Astrocyte of the spinal cord (primary cell): ENCODE results near the gene TLCD3A.
"Not testable (repeated sequence)": the region's sequence is repeated elsewhere in the genome, so short reads cannot be mapped to it uniquely, and the experiment has no call there.

ENCODE experiments used
- DNase-seq: peaks from one replicate; pipeline ENCODE4 v3.0.0; 2011; ENCODE audit warnings: low read depth, low spot score
- H3K4me3 ChIP-seq: 2 replicates; pipeline ENCODE4 v1.5.1; 2011; ENCODE audit warnings: low read depth, mild to moderate bottlenecking, low read length, moderate library complexity
- in situ Hi-C: cut with HindIII; loops from 2 replicates; pipeline ENCODE4 v1.10.0; 2017; ENCODE audit warnings: low sequenced_read_pairs
- TF ChIP-seq, protein P1 (sequence below): IDR thresholded peaks from 2 replicates; pipeline ENCODE4 v1.5.1; 2012; ENCODE audit warnings: low read depth, mild to moderate bottlenecking, low read length, inconsistent platforms

TLCD3A gene

DNA sequence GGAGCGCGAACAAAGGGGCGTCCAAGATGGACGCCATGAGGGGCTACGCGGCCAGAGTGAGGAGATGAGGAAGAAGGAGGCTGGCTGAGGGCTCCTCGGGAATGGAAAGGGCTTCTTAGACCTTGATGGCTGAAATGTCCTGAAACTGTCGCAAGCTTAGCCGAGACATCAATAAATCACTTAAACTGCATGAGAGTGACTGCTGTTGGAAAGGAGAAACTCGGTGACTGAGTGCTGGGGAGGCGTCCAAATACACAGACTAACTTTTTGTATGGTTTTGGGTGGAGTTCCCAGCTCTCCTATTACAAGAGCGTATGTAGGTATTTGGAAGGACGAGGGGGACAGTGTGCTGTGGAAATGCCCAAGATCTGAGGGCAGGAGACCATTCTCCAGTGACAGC, 21.0 kb downstream of the TLCD3A start:
- in situ Hi-C loops: no loop called here
- no peak for DNase-seq
- TF ChIP-seq, protein P1, sequence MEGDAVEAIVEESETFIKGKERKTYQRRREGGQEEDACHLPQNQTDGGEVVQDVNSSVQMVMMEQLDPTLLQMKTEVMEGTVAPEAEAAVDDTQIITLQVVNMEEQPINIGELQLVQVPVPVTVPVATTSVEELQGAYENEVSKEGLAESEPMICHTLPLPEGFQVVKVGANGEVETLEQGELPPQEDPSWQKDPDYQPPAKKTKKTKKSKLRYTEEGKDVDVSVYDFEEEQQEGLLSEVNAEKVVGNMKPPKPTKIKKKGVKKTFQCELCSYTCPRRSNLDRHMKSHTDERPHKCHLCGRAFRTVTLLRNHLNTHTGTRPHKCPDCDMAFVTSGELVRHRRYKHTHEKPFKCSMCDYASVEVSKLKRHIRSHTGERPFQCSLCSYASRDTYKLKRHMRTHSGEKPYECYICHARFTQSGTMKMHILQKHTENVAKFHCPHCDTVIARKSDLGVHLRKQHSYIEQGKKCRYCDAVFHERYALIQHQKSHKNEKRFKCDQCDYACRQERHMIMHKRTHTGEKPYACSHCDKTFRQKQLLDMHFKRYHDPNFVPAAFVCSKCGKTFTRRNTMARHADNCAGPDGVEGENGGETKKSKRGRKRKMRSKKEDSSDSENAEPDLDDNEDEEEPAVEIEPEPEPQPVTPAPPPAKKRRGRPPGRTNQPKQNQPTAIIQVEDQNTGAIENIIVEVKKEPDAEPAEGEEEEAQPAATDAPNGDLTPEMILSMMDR: no peak
- no peak overlapping the region for H3K4me3 ChIP-seq

DNA sequence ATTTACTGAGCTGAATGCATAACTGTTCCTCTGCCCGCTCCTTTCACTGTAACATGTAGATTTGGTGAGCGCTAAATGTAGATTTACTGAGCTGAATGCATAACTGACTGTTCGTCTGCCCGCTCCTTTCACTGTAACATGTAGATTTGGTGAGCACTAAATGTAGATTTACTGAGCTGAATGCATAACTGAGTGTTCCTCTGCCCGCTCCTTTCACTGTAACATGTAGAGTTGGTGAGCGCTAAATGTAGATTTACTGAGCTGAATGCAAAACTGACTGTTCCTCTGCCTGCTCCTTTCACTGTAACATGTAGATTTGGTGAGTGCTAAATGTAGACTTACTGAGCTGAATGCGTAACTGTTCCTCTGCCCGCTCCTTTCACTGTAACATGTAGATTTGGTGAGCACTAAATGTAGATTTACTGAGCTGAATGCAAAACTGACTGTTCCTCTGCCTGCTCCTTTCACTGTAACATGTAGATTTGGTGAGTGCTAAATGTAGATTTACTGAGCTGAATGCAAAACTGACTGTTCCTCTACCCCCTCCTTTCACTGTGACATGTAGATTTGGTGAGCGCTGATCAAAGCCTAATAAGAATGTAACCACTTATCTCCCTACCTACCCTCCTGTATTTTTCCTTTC, 23.0 kb downstream of the TLCD3A start:
- DNase-seq: not testable (repeated sequence)

DNA sequence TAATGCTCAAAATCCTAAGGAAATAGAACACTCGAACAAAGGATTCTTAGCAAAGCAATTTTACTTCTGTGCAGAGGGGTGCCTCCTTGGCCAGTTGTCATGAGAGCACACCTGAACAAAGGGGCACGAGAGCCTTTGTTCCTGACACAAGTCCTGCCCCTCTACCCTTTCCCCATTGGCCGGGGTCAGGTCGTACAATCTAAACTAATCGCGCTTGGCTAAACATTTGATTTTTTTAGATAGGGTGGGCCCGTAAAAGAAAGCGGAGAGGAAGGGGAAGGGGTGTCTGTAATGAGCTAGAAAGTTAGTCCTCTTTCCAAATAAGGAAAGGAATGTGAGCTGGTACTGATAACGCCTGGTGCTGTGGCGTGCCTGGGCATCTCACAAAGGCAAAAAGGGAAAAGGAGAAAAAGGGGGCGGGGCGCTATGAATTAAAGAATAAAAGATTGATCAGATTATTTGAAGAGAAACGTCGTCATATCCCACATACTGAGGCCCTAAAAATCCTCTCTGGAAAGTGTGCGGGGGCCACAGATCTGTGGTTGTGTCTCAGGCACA, 23.7 kb downstream of the TLCD3A start:
- in situ Hi-C loops, H3K4me3 ChIP-seq, DNase-seq: not testable (repeated sequence)

More for the DNA sequence above, 23.0 kb downstream of the TLCD3A start:
- H3K4me3 ChIP-seq, in situ Hi-C loops: not testable (repeated sequence)

DNA sequence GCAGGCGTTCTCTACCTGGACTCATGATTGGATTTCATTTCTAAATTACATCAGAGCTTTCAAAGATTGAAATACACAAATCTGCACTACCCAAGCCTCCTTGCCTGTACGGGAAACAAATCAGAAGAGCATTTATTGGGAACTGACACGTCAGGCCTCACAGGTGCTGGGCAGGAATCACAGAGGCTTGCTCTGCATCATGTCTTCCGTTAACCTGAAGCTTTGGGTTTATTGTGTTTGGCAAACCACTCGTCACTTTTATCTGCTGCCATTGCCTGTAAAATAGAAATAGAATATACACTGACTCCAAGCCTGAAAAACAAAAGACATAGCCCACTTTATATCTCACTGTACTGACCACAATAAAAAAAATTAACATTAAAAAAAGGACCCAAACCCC, 27.6 kb downstream of the TLCD3A start:
- no peak for DNase-seq
- in situ Hi-C loops: no loop called here
- TF ChIP-seq, protein P1: no peak
- H3K4me3 ChIP-seq: no peak overlapping the region

DNA sequence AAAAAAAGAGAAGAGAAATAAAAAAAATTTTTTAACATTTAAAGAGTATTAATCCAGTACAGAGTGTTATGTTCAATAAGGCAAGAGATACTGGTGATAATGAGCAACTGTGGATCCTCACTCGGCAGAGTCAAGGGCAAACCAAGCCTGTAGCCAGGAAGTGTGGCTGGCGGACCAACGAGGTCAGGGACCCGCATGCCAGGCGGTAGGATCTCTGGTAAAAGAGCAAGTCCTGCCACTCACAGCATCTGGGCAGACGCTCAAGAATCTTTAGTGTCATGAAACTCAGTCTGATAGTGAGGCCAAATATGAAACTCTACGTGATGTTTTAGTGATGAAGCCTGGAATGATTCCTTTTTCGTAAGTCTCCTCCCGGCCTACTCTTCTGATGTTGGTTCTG, 28.0 kb downstream of the TLCD3A start:
- DNase-seq: no peak
- in situ Hi-C loops: no loop called here
- TF ChIP-seq, protein P1: no peak
- no peak overlapping the region for H3K4me3 ChIP-seq

DNA sequence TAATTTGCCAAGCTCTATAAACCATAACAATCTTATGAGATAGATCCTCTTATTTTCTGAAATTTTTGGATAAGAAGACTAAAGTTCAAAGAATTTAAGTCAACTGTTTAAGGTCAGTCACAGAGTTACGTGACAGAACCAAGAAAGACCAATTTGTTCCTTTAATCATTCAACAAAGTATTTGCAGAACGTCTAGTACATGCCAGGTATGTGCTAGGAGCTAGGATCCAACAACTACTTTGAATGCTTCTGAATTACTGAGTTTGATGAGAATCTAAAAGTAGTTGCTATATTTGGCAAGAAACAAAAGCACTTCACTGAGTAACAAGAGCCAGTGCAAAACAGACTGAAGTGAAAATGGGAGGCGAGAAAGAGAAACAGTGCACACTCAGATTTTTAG, 34.7 kb downstream of the TLCD3A start:
- TF ChIP-seq, protein P1: no peak
- no peak overlapping the region for H3K4me3 ChIP-seq
- in situ Hi-C loops: no loop called here
- DNase-seq: no peak

DNA sequence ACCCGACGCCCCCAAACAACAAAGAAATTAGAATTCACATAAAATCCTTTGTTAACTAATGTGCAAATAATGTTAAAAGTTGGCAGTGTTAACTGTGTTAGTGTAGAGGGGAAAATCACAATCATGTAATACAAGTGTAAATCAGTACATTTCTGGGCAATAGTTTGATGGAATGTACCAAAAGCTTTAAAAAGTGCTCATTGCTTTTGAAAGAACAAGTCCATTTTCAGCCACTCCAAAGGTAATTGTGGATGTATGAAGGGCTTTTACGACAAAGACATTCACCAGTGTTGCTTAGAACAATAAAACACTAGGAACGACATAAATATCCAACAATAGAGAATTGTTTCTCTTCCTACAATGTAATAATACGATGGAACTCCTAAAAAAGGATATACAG, 40.6 kb downstream of the TLCD3A start:
- no peak overlapping the region for H3K4me3 ChIP-seq
- DNase-seq: no peak
- TF ChIP-seq, protein P1: no peak
- in situ Hi-C loops: no loop called here
